Activated T-helper 1 cell treated with anti-CD3 and anti-CD28 coated beads, Interleukin-12 subunit alpha, Interleukin-12 subunit beta, Interleukin-2, Interleukin-4 antibody, amounts not matched to agents 30 ng/mL and 10 ng/mL and 1 ng/mL, durations not matched to agents 14 hours and 24 hours and 36 hours (primary cell): Measurements from ENCODE around the gene SLC12A5. TPM values are rescaled to one million over a fixed set of nuclear protein-coding genes. Genes with fewer than 3 reads are reported as not detected.

Experiments
- DNase-seq: peaks from one replicate; pipeline ENCODE4 v3.0.0; 2021; ENCODE audit warnings: low spot score
- H3K27ac Mint-ChIP-seq: one replicate; pipeline ENCODE4 v1.8.0; 2021; ENCODE audit warnings: mild to moderate bottlenecking, mixed read lengths
- H3K27me3 Mint-ChIP-seq: one replicate; pipeline ENCODE4 v1.8.0; 2022; ENCODE audit warnings: mild to moderate bottlenecking, moderate library complexity, mixed read lengths; ENCODE audit not compliant: insufficient read depth
- H3K36me3 Mint-ChIP-seq: one replicate; pipeline ENCODE4 v1.8.0; 2021; ENCODE audit warnings: low read depth, mixed read lengths
- H3K4me1 Mint-ChIP-seq: one replicate; pipeline ENCODE4 v1.8.0; 2021; ENCODE audit warnings: low read depth, mixed read lengths
- H3K4me3 Mint-ChIP-seq: one replicate; pipeline ENCODE4 v1.8.0; 2021; ENCODE audit warnings: mild to moderate bottlenecking, moderate library complexity, mixed read lengths
- H3K9me3 Mint-ChIP-seq: one replicate; pipeline ENCODE4 v1.8.0; 2021; ENCODE audit warnings: mixed read lengths
- intact Hi-C: fragments of 100-400 bp; cut with micrococcal nuclease; formaldehyde crosslinking; loops from one replicate; pipeline ENCODE4 v1.15.1; 2024
- total RNA-seq: library from RNA; stranded (reverse); gene quantifications from 2 replicates; pipeline ENCODE4 v1.2.3, GENCODE V29; 2022

SLC12A5 gene
- total RNA-seq, 1 donor from 2014 or later = not detected

GRCh38 chr20:46011631-46012482, 17.2 kb upstream of the SLC12A5 start:
- no peaks in the 10 kb centered on the region for H3K9me3 Mint-ChIP-seq
- H3K4me3 Mint-ChIP-seq = peak overlapping the region; percentile 66

GRCh38 chr20:46012921-46013320, 16.1 kb upstream of the SLC12A5 start:
- no peak for DNase-seq
- Mint-ChIP-seq H3K36me3 (peaks cover 10% of the 10 kb centered on the region), H3K27ac (no peak overlapping the region), H3K4me3 (peak overlapping the region; percentile 9), H3K9me3 (no peaks in the 10 kb centered on the region), H3K4me1 (peaks cover 62% of the 10 kb centered on the region), H3K27me3 (peaks cover 61% of the 10 kb centered on the region)
- intact Hi-C loops = loop anchor here (1.0 to 5.0 kb wide), 3 partner anchors 26 to 334 kb away; partner anchors contain the start of gene ZNF335

More at GRCh38 chr20:46011631-46012482, 17.2 kb upstream of the SLC12A5 start:
- Mint-ChIP-seq H3K27me3 (peaks cover 53% of the 10 kb centered on the region), H3K36me3 (peaks cover 10% of the 10 kb centered on the region), H3K4me1 (peaks cover 66% of the 10 kb centered on the region), H3K27ac (no peak overlapping the region)
- DNase-seq = no peak
- intact Hi-C loops = loop anchor here (5.0 kb wide), 2 partner anchors 40 to 335 kb away; partner anchors contain the start of gene ZNF335

DNA sequence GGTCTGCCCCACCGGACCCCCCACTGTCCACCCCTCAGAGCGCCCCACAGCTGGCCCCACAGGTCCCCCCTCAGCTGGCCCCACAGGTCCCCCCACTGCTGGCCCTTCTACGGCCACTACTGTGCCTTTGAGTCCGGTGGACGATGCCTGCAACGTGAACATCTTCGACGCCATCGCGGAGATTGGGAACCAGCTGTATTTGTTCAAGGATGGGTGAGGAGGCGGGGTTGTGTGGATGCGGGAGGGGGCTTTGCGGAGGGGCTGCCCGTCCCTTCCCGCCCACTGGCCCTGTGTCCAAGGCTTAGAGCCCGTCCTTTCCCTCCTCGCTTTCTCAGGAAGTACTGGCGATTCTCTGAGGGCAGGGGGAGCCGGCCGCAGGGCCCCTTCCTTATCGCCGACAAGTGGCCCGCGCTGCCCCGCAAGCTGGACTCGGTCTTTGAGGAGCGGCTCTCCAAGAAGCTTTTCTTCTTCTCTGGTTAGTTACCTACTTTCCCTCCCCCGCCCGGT, 15.6 kb upstream of the SLC12A5 start:
- peak overlapping the region; percentile 38 for H3K4me3 Mint-ChIP-seq
- no peaks in the 10 kb centered on the region for H3K9me3 Mint-ChIP-seq
- intact Hi-C loops = loop anchor here (1.0 to 5.0 kb wide), 3 partner anchors 26 to 334 kb away; partner anchors contain the start of gene ZNF335
- peaks cover 58% of the 10 kb centered on the region for H3K4me1 Mint-ChIP-seq
- H3K27ac Mint-ChIP-seq = no peak overlapping the region
- H3K36me3 Mint-ChIP-seq = peaks cover 10% of the 10 kb centered on the region
- DNase-seq = no peak
- H3K27me3 Mint-ChIP-seq = peaks cover 59% of the 10 kb centered on the region

- intact Hi-C loops = loop anchor here (1.0 to 5.0 kb wide), 5 partner anchors 8 to 333 kb away; partner anchors contain the start of gene ZNF335
- H3K4me1 Mint-ChIP-seq = peaks cover 52% of the 10 kb centered on the region
- no peak overlapping the region for H3K27ac Mint-ChIP-seq
- peak overlapping the region; percentile 38 for H3K4me3 Mint-ChIP-seq
- peaks cover 10% of the 10 kb centered on the region for H3K36me3 Mint-ChIP-seq
- H3K9me3 Mint-ChIP-seq = no peaks in the 10 kb centered on the region
- peaks cover 59% of the 10 kb centered on the region for H3K27me3 Mint-ChIP-seq
- peak; percentile 58 for DNase-seq
Measured at GRCh38 chr20:46013829-46014516, 15.0 kb upstream of the SLC12A5 start.

DNA sequence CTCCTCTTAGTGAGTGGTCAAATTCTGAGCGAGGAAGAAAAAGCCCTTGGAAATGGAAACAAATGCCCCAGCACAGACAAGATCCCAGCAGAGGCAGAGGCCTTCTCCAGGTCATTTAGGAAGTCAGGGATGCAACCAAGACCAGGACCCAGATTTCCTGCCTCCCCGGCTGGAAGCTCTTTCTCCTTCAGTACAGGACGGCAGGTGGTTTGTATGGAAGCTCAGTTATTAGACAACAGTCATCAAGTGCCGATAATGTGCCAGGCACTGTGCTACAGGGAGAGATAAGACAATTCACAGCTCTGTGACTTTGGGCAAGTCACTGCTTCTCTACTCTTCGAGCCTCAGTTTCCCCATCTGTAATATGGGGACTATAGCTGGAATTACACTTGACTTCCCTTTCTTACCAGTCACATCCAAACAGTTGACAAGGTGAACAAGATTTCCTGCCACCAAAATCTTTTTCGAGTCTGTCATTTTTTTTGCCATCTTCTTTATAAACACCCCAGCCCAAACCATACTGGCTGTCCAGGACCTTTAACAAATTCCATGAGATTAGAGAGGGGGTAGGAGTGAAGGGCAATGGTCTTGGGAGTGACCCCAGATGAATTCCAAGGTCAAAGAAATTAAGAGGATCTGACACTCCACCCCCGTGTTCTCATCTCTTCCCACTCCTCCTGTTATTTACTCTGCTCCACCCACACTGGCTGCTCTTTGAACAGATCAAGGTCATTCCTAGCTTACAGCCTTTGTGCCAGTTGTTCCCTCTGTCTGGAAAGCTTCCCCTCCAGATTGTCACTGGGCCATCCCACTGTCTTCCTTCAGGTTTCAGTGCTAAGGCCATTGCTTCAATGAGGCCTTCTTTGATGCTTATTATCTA, 14.3 kb upstream of the SLC12A5 start:
- Mint-ChIP-seq H3K9me3 (no peaks in the 10 kb centered on the region), H3K27ac (no peak overlapping the region), H3K27me3 (peaks cover 51% of the 10 kb centered on the region), H3K4me1 (peaks cover 44% of the 10 kb centered on the region), H3K4me3 (peak overlapping the region; percentile 31), H3K36me3 (peaks cover 9% of the 10 kb centered on the region)
- no peak for DNase-seq
- intact Hi-C loops = loop anchor here (1.0 to 5.0 kb wide), 4 partner anchors 8 to 333 kb away; partner anchors contain the start of gene ZNF335

GRCh38 chr20:46017272-46017671, 11.7 kb upstream of the SLC12A5 start:
- H3K27ac Mint-ChIP-seq = no peak overlapping the region
- peaks cover 35% of the 10 kb centered on the region for H3K4me1 Mint-ChIP-seq
- no peak for DNase-seq
- no peak overlapping the region for H3K4me3 Mint-ChIP-seq
- intact Hi-C loops = no loop called here
- H3K9me3 Mint-ChIP-seq = no peaks in the 10 kb centered on the region
- H3K27me3 Mint-ChIP-seq = peaks cover 40% of the 10 kb centered on the region
- H3K36me3 Mint-ChIP-seq = peaks cover 2% of the 10 kb centered on the region

DNA sequence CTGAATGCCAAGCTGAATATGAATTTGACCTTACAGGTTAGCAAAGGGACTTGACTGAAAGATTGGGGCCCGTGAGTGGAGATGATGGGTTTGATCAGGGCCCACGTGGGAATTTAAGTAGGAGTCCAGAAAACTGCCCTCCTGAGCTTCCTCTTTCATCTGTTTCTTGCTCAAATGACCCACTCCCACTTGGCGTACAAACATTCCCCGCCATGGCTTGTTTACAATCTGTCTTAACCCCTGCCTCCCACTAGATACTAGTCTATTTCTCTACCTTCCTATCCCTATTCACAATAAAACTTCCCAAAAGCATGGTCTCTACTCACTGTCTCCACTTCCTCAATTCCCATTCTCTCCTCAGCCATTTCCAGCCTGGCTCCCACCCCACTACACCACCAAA, 10.9 kb upstream of the SLC12A5 start:
- no peak overlapping the region for H3K4me3 Mint-ChIP-seq
- peaks cover 31% of the 10 kb centered on the region for H3K27me3 Mint-ChIP-seq
- no peak for DNase-seq
- H3K36me3 Mint-ChIP-seq = peaks cover 2% of the 10 kb centered on the region
- no peak overlapping the region for H3K27ac Mint-ChIP-seq
- peaks cover 34% of the 10 kb centered on the region for H3K4me1 Mint-ChIP-seq
- intact Hi-C loops = no loop called here
- H3K9me3 Mint-ChIP-seq = no peaks in the 10 kb centered on the region

DNA sequence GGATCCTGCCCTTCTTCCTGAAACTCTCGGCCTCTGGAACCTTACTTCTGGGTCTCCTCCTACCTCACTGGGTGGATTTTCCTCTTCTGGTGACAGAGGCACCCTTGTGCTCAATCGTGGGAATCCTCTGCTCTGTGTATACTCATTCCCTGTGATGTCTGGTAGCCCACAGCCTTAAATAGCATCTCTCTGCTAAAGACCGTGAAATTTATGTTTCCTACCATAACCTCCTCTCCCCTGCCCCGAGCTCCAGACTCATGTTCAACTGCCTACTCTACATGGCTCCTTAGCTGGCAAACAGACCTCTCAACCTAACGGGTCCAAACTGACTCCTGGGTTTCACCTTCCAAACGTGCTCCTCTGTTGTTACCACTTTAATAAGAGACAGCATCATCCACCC, 10.4 kb upstream of the SLC12A5 start:
- H3K36me3 Mint-ChIP-seq = peaks cover 2% of the 10 kb centered on the region
- no peaks in the 10 kb centered on the region for H3K9me3 Mint-ChIP-seq
- H3K4me3 Mint-ChIP-seq = no peak overlapping the region
- H3K27ac Mint-ChIP-seq = no peak overlapping the region
- intact Hi-C loops = no loop called here
- peaks cover 35% of the 10 kb centered on the region for H3K27me3 Mint-ChIP-seq
- peaks cover 39% of the 10 kb centered on the region for H3K4me1 Mint-ChIP-seq
- DNase-seq = no peak

- no peak for DNase-seq
- Mint-ChIP-seq H3K4me1 (peaks cover 28% of the 10 kb centered on the region), H3K4me3 (peak overlapping the region; percentile 40), H3K27me3 (peaks cover 42% of the 10 kb centered on the region), H3K36me3 (peaks cover 2% of the 10 kb centered on the region), H3K9me3 (no peaks in the 10 kb centered on the region), H3K27ac (no peak overlapping the region)
- intact Hi-C loops = loop anchor here (5.0 to 10.0 kb wide), 2 partner anchors 284 to 342 kb away; partner anchors contain the start of gene CDH22
Measured at GRCh38 chr20:46020555-46020954, 8.5 kb upstream of the SLC12A5 start.

GRCh38 chr20:46021361-46022359, 7.4 kb upstream of the SLC12A5 start:
- Mint-ChIP-seq H3K9me3 (no peaks in the 10 kb centered on the region), H3K4me3 (peak overlapping the region; percentile 78), H3K4me1 (peaks cover 28% of the 10 kb centered on the region), H3K36me3 (no peaks in the 10 kb centered on the region), H3K27me3 (peaks cover 49% of the 10 kb centered on the region), H3K27ac (no peak overlapping the region)
- intact Hi-C loops = loop anchor here (1.0 to 10.0 kb wide), 5 partner anchors 7 to 385 kb away; partner anchors contain the start of genes CDH22 and ELMO2
- DNase-seq = peak; percentile 41
